SK-N-MC (cell line): ENCODE results near the gene IRF5.

Source experiments
- DNase-seq: peaks from one replicate; pipeline ENCODE4 v3.0.0-alpha.2; 2011; ENCODE audit warnings: low read depth, low spot score
- H3K27ac ChIP-seq: fragments of 200-600 bp; sonication (generic); 2 replicates; pipeline ENCODE4 v1.5.1; 2016; ENCODE audit warnings: mixed run types
- H3K36me3 ChIP-seq: fragments of 200-600 bp; sonication (generic); 2 replicates; pipeline ENCODE4 v1.6.1; 2017; ENCODE audit warnings: antibody characterized with exemption, low read length, mixed read lengths; ENCODE audit not compliant: insufficient read depth
- H3K4me3 ChIP-seq: fragments of 200-600 bp; sonication (generic); 2 replicates; pipeline ENCODE4 v1.5.1; 2016
- H3K9ac ChIP-seq: fragments of 200-600 bp; sonication (generic); 2 replicates; pipeline ENCODE4 v1.8.0; 2017; ENCODE audit warnings: mixed run types, mixed read lengths; ENCODE audit not compliant: insufficient read length
- H3K9me3 ChIP-seq: fragments of 200-600 bp; sonication (generic); 2 replicates; pipeline ENCODE4 v1.6.1; 2017; ENCODE audit warnings: low read depth, mild to moderate bottlenecking, antibody characterized with exemption, low read length, moderate library complexity, mixed read lengths
- EZH2 ChIP-seq: fragments of 200-600 bp; sonication (generic); IDR thresholded peaks from one replicate; pipeline ENCODE4 v1.6.1; 2017; ENCODE audit warnings: antibody characterized with exemption
- FOXP2 ChIP-seq: optimal IDR thresholded peaks from 2 replicates; pipeline ENCODE3; 2011; ENCODE audit warnings: mild to moderate bottlenecking, moderate library complexity; ENCODE audit not compliant: insufficient read depth; ENCODE audit errors: extremely low read length, control extremely low read depth
- POLR2AphosphoS5 ChIP-seq: IDR thresholded peaks from 2 replicates; pipeline ENCODE4 v1.6.1; 2012; ENCODE audit warnings: mild to moderate bottlenecking, low read depth, low read length, borderline replicate concordance

The IRF5 gene

GRCh38 chr7:128904381-128905197 is 33.1 kb upstream of the IRF5 start:
- Histone ChIP-seq H3K27ac (no peak overlapping the region), H3K36me3 (no peaks in the 10 kb centered on the region), H3K9ac (no peak overlapping the region), H3K4me3 (no peak overlapping the region), H3K9me3 (no peaks in the 10 kb centered on the region)
- TF ChIP-seq POLR2AphosphoS5 (no peak), FOXP2 (no peak), EZH2 (no peak)
- DNase-seq, result peak; percentile 22

GRCh38 chr7:128906001-128906765 is 31.5 kb upstream of the IRF5 start:
- Histone ChIP-seq H3K27ac (no peak overlapping the region), H3K9ac (no peak overlapping the region), H3K9me3 (no peaks in the 10 kb centered on the region), H3K36me3 (no peaks in the 10 kb centered on the region), H3K4me3 (no peak overlapping the region)
- TF ChIP-seq FOXP2 (no peak), EZH2 (no peak), POLR2AphosphoS5 (no peak)
- DNase-seq, result no peak

GRCh38 chr7:128906766-128907559 is 30.8 kb upstream of the IRF5 start:
- Histone ChIP-seq H3K9me3 (no peaks in the 10 kb centered on the region), H3K4me3 (no peak overlapping the region), H3K9ac (no peak overlapping the region), H3K27ac (no peak overlapping the region), H3K36me3 (no peaks in the 10 kb centered on the region)
- TF ChIP-seq EZH2 (no peak), FOXP2 (no peak), POLR2AphosphoS5 (no peak)
- DNase-seq, result no peak

- no peaks in the 10 kb centered on the region for H3K36me3 ChIP-seq
- no peak for DNase-seq
- H3K9ac ChIP-seq, result no peak overlapping the region
- no peak overlapping the region for H3K27ac ChIP-seq
- H3K9me3 ChIP-seq, result no peaks in the 10 kb centered on the region
- H3K4me3 ChIP-seq, result no peak overlapping the region
- no peak for TF ChIP-seq POLR2AphosphoS5
- no peak for TF ChIP-seq EZH2
- no peak for TF ChIP-seq FOXP2
Observed at GRCh38 chr7:128908750-128909624, 28.7 kb upstream of the IRF5 start.

GRCh38 chr7:128909625-128910568 is 27.8 kb upstream of the IRF5 start:
- Histone ChIP-seq H3K9me3 (no peaks in the 10 kb centered on the region), H3K27ac (no peak overlapping the region), H3K4me3 (peak overlapping the region; percentile 38; the same call in 1 of the 2 replicates), H3K9ac (no peak overlapping the region), H3K36me3 (no peaks in the 10 kb centered on the region)
- no peak for DNase-seq
- no peak for TF ChIP-seq EZH2
- TF ChIP-seq POLR2AphosphoS5, result no peak
- TF ChIP-seq FOXP2, result no peak

GRCh38 chr7:128910569-128910945 is 27.2 kb upstream of the IRF5 start, which contains the start of gene KCP:
TSS of gene KCP (minus strand) at chr7:128910709. CDS start at chr7:128910676, 33 bp downstream.
- DNase-seq, result no peak
- no peaks in the 10 kb centered on the region for H3K36me3 ChIP-seq
- TF ChIP-seq FOXP2 (no peak), EZH2 (no peak), POLR2AphosphoS5 (no peak)
- H3K27ac ChIP-seq, result no peak within 1 kb of the TSS
- H3K9me3 ChIP-seq, result no peaks in the 10 kb centered on the region
- H3K4me3 ChIP-seq, result peak within 1 kb of the TSS; percentile 38; the same call in 1 of the 2 replicates
- H3K9ac ChIP-seq, result no peak within 1 kb of the TSS
